Esophagus muscularis mucosa (tissue), 4 donors: Measurements from ENCODE around the gene C12orf43. TPM values are rescaled to one million over a fixed set of nuclear protein-coding genes. Genes with fewer than 3 reads are reported as not detected.

Experiments
- DNase-seq: peaks from one replicate; pipeline ENCODE4 v3.0.0-alpha.2; 2017; ENCODE audit errors: extremely low spot score
- H3K27ac ChIP-seq, 4 donors: fragments of 200-600 bp; sonication (generic); replicated peaks in 1 of 4; 1 replicate in 3 of 4; 2 replicates in 1 of 4; pipeline ENCODE4 v1.5.1; 2016 to 2019; ENCODE audit warnings: mild to moderate bottlenecking in 1 of 4
- H3K27me3 ChIP-seq, 4 donors: fragments of 200-600 bp; sonication (generic); one replicate each; pipeline versions ENCODE4 v1.5.1 to v1.6.0; 2016 to 2019
- H3K36me3 ChIP-seq, 4 donors: fragments of 200-600 bp; sonication (generic); one replicate each; pipeline ENCODE4 v1.5.1; 2016 to 2019
- H3K4me1 ChIP-seq, 4 donors: fragments of 200-600 bp; sonication (generic); one replicate each; pipeline ENCODE4 v1.5.1; 2016 to 2019
- H3K4me3 ChIP-seq, 4 donors: fragments of 200-600 bp; sonication (generic); 1 replicate in 2 of 4; 2 replicates in 2 of 4; pipeline ENCODE4 v1.5.1; 2016 to 2019; ENCODE audit warnings: mild to moderate bottlenecking in 4 of 4, moderate library complexity in 1 of 4
- H3K9me3 ChIP-seq, 4 donors: fragments of 200-600 bp; sonication (generic); 1 replicate in 3 of 4; 2 replicates in 1 of 4; pipeline ENCODE4 v1.5.1; 2016 to 2019
- EP300 ChIP-seq: sonication (generic); formaldehyde crosslinking; IDR thresholded peaks from one replicate; pipeline ENCODE4 v1.6.1; 2017; ENCODE audit warnings: antibody characterized with exemption
- POLR2A ChIP-seq: fragments of 450-650 bp; IDR thresholded peaks from one replicate; pipeline ENCODE4 v1.6.1; 2017; ENCODE audit warnings: antibody characterized with exemption, moderate library complexity, mild to moderate bottlenecking, low read depth
- POLR2AphosphoS5 ChIP-seq, 2 donors: sonication (generic); formaldehyde crosslinking; IDR thresholded peaks; one replicate each; pipeline ENCODE4 v1.6.1; 2017; ENCODE audit warnings: antibody characterized with exemption in 2 of 2
- WGBS: methylation state at CpG from one replicate; pipeline ENCODE4 v1.1.5; 2018; 5-methylcytosine and 5-hydroxymethylcytosine counted together
- intact Hi-C: fragments of 100-400 bp; cut with DNase I; formaldehyde crosslinking; loops from one replicate; pipeline ENCODE4 v1.15.1; 2023
- total RNA-seq, 4 donors: library from RNA; depleted of rRNA; stranded (reverse); fragments of >200 nt; gene quantifications; one replicate each; pipeline versions ENCODE4 v1.1.0 to v1.2.1, GENCODE V29; 2016
- TF ChIP-seq, protein P1 (sequence below), 3 experiments: fragments of 200-600 bp in 2 of 3; fragments of 450-650 bp in 1 of 3; sonication (generic) in 2 of 3; IDR thresholded peaks; one replicate each; pipeline ENCODE4 v1.5.1; 2017 to 2019; ENCODE audit warnings: antibody characterized with exemption in 3 of 3, mild to moderate bottlenecking in 2 of 3, moderate library complexity in 1 of 3

C12orf43 gene
- total RNA-seq, 4 donors from 2014 or later = 14.5 to 22.6 (median 18.5) TPM

DNA sequence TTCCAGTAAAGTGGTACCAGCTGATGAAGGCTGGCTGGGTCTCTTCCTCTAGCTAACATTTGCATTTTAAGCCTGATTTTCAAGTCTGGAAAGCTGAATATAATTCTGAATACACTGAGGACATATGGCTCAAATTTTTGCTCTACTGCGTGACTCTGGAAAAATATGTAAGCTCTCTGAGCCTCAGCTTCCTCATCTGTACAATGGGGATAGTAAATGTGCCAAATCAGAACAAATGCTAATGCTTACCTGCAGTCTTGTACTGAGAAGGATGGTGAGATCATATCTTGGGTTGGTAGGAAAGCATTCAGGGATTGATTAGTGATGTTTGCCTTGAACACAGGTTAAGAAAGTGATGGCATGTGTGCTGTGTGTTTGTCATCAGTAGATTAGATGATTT, 23.3 kb downstream of the C12orf43 start:
- no peak for DNase-seq
- Histone ChIP-seq H3K27ac (no peak overlapping the region), H3K9me3 (no peaks in the 10 kb centered on the region), H3K36me3 (no peaks in the 10 kb centered on the region), H3K4me1 (no peaks in the 10 kb centered on the region), H3K4me3 (no peak overlapping the region), H3K27me3 (peaks cover 0 to 18% (median 3%) of the 10 kb centered on the region in 4 donors)
- intact Hi-C loops = no loop called here
- 96% methylated on average over 1 of the region's 1 CpG for WGBS
- TF ChIP-seq POLR2AphosphoS5 (IDR thresholded peaks at IDR 0.05) (no peak), POLR2A (no peak), EP300 (no peak)
- TF ChIP-seq, protein P1, sequence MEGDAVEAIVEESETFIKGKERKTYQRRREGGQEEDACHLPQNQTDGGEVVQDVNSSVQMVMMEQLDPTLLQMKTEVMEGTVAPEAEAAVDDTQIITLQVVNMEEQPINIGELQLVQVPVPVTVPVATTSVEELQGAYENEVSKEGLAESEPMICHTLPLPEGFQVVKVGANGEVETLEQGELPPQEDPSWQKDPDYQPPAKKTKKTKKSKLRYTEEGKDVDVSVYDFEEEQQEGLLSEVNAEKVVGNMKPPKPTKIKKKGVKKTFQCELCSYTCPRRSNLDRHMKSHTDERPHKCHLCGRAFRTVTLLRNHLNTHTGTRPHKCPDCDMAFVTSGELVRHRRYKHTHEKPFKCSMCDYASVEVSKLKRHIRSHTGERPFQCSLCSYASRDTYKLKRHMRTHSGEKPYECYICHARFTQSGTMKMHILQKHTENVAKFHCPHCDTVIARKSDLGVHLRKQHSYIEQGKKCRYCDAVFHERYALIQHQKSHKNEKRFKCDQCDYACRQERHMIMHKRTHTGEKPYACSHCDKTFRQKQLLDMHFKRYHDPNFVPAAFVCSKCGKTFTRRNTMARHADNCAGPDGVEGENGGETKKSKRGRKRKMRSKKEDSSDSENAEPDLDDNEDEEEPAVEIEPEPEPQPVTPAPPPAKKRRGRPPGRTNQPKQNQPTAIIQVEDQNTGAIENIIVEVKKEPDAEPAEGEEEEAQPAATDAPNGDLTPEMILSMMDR (IDR thresholded peaks at IDR 0.05) = no peak

DNA sequence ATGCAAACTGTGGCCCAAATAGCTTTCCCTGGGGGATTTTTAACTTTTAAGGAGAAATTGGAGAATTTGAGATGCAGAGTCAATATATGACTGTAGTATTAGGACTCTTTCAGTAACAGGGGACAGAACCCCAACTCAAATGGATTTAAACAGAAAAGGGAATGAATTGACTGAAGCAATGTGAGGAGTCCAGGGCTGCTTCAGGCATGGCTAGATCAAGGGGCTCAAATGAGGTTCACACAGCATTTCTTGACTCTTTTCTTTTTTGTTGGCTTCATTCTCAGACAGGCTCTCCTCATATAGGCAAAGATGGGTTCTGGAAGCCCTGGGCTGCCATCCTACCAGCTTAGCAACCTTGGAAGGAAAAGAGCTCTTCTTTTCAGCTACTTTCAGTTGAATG, 24.3 kb downstream of the C12orf43 start:
- intact Hi-C loops = no loop called here
- no peak for DNase-seq
- Histone ChIP-seq H3K4me3 (no peak overlapping the region), H3K4me1 (no peaks in the 10 kb centered on the region), H3K27ac (no peak overlapping the region), H3K36me3 (no peaks in the 10 kb centered on the region), H3K27me3 (peaks cover 0 to 9% (median 0%) of the 10 kb centered on the region in 4 donors), H3K9me3 (no peaks in the 10 kb centered on the region)
- TF ChIP-seq EP300 (no peak), POLR2AphosphoS5 (IDR thresholded peaks at IDR 0.05) (no peak), POLR2A (no peak)
- TF ChIP-seq, protein P1 (IDR thresholded peaks at IDR 0.05) = no peak

DNA sequence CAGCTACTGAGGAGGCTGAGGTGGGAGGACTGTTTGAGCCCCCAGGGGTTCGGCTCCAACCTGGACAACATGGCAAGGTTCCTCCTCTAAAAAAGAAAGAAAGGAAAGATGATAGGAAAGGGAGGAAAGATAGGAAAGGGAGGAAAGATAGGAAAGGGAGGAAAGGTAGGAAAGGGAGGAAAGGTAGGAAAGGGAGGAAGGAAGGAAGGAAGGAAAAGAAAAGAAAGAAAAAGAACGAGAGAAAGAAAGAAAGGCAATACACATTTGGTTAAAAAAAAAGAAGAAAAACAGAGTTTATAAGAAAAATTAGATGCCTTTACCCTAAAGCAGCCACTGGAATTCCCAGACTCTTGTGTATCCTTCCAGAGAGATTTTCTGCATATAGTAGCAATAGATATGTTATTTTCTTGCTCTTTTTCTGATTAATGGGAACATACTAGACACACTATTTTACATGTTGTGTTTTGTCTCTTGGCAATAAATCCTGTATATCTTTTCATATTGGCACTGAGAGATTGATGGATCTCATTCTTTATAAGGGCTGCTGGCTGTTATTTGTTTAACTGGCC, 25.7 kb downstream of the C12orf43 start:
- no peak overlapping the region for H3K27ac ChIP-seq
- no peaks in the 10 kb centered on the region for H3K4me1 ChIP-seq
- intact Hi-C loops = no loop called here
- no peaks in the 10 kb centered on the region for H3K36me3 ChIP-seq
- no peaks in the 10 kb centered on the region for H3K27me3 ChIP-seq
- TF ChIP-seq, protein P1 (IDR thresholded peaks at IDR 0.05) = no peak
- TF ChIP-seq POLR2AphosphoS5 (IDR thresholded peaks at IDR 0.05) (no peak), EP300 (no peak), POLR2A (no peak)
- 71% methylated on average over 2 of the region's 2 CpGs for WGBS
- DNase-seq = no peak
- no peaks in the 10 kb centered on the region for H3K9me3 ChIP-seq
- H3K4me3 ChIP-seq = no peak overlapping the region

DNA sequence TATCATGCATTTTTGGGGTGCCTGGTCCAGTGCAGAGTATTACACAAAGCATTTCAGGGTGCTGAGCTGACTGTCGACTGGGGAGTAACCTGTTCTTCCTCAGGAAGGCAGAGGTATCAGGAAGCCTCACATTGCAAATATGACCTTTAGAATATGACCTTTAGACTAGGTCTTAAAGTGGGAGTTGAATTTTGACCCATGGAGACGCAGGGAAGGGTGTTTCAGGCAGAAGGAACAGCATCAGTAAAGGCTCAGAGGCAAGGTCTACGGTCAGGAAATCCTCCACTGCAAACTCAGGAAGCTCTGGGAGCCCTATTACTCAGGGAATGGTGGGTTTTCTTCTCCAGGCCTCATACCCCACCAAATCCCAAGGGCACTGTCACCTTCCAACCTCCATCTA, 26.6 kb downstream of the C12orf43 start:
- TF ChIP-seq POLR2AphosphoS5 (IDR thresholded peaks at IDR 0.05) (no peak), POLR2A (no peak), EP300 (no peak)
- TF ChIP-seq, protein P1 (IDR thresholded peaks at IDR 0.05) = no peak
- H3K27ac ChIP-seq = no peak overlapping the region
- intact Hi-C loops = no loop called here
- no peaks in the 10 kb centered on the region for H3K27me3 ChIP-seq
- DNase-seq = no peak
- H3K4me3 ChIP-seq = no peak overlapping the region
- H3K9me3 ChIP-seq = no peaks in the 10 kb centered on the region
- H3K4me1 ChIP-seq = no peaks in the 10 kb centered on the region
- 80% methylated on average over 3 of the region's 3 CpGs for WGBS
- H3K36me3 ChIP-seq = no peaks in the 10 kb centered on the region

DNA sequence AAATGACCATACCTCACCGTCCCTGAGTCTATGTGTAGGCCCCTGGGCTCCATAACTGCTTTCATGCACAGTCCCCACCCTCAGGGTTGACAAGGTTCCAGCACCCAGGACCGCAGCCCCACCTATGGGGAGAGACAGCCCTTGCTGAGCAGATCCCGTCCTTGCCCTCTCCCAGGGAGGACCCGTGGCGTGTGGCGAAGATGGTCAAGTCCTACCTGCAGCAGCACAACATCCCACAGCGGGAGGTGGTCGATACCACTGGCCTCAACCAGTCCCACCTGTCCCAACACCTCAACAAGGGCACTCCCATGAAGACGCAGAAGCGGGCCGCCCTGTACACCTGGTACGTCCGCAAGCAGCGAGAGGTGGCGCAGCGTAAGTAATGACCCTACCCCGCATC, 27.6 kb downstream of the C12orf43 start:
- Histone ChIP-seq H3K4me3 (no peak overlapping the region), H3K9me3 (no peaks in the 10 kb centered on the region), H3K27ac (no peak overlapping the region), H3K36me3 (no peaks in the 10 kb centered on the region), H3K4me1 (no peaks in the 10 kb centered on the region), H3K27me3 (no peaks in the 10 kb centered on the region)
- TF ChIP-seq POLR2AphosphoS5 (IDR thresholded peaks at IDR 0.05) = no peak
- no peak for TF ChIP-seq POLR2A
- TF ChIP-seq, protein P1 (IDR thresholded peaks at IDR 0.05) = no peak
- no peak for TF ChIP-seq EP300
- intact Hi-C loops = no loop called here
- no peak for DNase-seq
- WGBS = 85% methylated on average over 7 of the region's 17 CpGs
